HL-60/S4 (cell line): Measurements from ENCODE around the gene SORBS2.

ENCODE experiments used
- in situ Hi-C: fragments of 300-500 bp; cut with MboI; formaldehyde crosslinking; loops from 2 replicates; pipeline ENCODE4 v1.14.3; 2022; ENCODE audit warnings: low sequenced_read_pairs

Gene SORBS2

GRCh38 chr4:185740471-185740873 is 71.5 kb downstream of the SORBS2 start:
- in situ Hi-C loops: no loop called here

- in situ Hi-C loops: no loop called here
Observed at GRCh38 chr4:185738820-185739219, 73.2 kb downstream of the SORBS2 start.

- in situ Hi-C loops: no loop called here
Observed at GRCh38 chr4:185738038-185738552, 73.9 kb downstream of the SORBS2 start.

GRCh38 chr4:185737489-185738037 is 74.4 kb downstream of the SORBS2 start:
- in situ Hi-C loops: no loop called here

GRCh38 chr4:185736882-185737281 is 75.1 kb downstream of the SORBS2 start:
- in situ Hi-C loops: no loop called here

- in situ Hi-C loops: no loop called here
Observed at GRCh38 chr4:185735866-185736400, 76.1 kb downstream of the SORBS2 start.

- in situ Hi-C loops: no loop called here
Observed at GRCh38 chr4:185734930-185735329, 77.1 kb downstream of the SORBS2 start.

GRCh38 chr4:185734214-185734613 is 77.8 kb downstream of the SORBS2 start:
- in situ Hi-C loops: no loop called here

GRCh38 chr4:185730849-185731608 is 81.0 kb downstream of the SORBS2 start:
- in situ Hi-C loops: no loop called here

- in situ Hi-C loops: no loop called here
Observed at GRCh38 chr4:185730387-185730786, 81.6 kb downstream of the SORBS2 start.

GRCh38 chr4:185729391-185729804 is 82.6 kb downstream of the SORBS2 start:
- in situ Hi-C loops: no loop called here

GRCh38 chr4:185728893-185729292 is 83.1 kb downstream of the SORBS2 start:
- in situ Hi-C loops: no loop called here

- in situ Hi-C loops: no loop called here
Observed at GRCh38 chr4:185726931-185727330, 85.1 kb downstream of the SORBS2 start.

GRCh38 chr4:185723631-185724260 is 88.2 kb downstream of the SORBS2 start:
- in situ Hi-C loops: no loop called here

- in situ Hi-C loops: no loop called here
Observed at GRCh38 chr4:185722029-185722316, 90.0 kb downstream of the SORBS2 start.

GRCh38 chr4:185721190-185722028 is 90.6 kb downstream of the SORBS2 start:
- in situ Hi-C loops: no loop called here

GRCh38 chr4:185719500-185719858 is 92.5 kb downstream of the SORBS2 start:
- in situ Hi-C loops: no loop called here

- in situ Hi-C loops: no loop called here
Observed at GRCh38 chr4:185718578-185719499, 93.2 kb downstream of the SORBS2 start.

- in situ Hi-C loops: no loop called here
Observed at GRCh38 chr4:185717377-185717741, 94.6 kb downstream of the SORBS2 start.
